Activated CD8-positive, alpha-beta memory T cell treated with anti-CD3 and anti-CD28 coated beads, Interleukin-2, amount 50 U/mL, for 24 hours (primary cell): ENCODE measurements around the gene CMIP.

Experiments
- DNase-seq: peaks from one replicate; pipeline ENCODE4 v3.0.0-alpha.2; 2020; ENCODE audit errors: extremely low read depth

Gene CMIP

GRCh38 chr16:81532491-81533174 is 88.0 kb downstream of the CMIP start:
- no peak for DNase-seq

- no peak for DNase-seq
These were observed 88.5 kb downstream of the CMIP start for GRCh38 chr16:81533175-81533507.

DNA sequence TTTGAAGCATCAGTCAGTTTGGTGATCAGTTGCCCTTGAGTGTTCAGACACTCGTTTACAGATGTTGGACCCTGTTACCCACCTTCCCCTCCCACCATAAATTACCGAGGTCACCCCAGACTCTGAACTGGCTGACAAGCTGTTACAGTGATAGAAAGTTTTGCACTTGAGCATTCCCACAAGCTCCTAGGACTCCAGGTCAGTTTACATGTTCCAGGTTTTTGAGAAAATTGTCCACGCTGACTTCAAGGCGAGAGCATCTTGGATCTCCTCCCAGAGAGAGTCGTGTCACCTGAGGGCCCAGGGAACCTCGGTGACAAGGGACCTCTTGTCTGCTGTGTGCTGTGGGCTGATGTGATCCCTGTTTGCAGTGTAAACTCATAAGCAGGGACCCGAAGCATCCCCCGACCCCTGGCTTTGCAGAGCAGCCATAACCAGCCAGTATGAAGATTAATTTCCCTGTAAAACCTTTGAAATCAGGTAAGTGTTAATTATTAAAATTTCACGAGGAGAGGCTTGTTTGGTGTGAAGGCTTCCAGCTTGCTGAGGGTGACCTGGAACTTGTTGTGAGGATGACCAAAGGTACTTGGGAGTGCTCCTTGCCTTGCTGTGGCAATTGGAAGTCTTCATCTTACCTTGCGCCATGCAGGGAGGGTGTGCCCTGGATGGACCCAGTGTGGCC is 91.2 kb downstream of the CMIP start:
- DNase-seq = no peak

DNA sequence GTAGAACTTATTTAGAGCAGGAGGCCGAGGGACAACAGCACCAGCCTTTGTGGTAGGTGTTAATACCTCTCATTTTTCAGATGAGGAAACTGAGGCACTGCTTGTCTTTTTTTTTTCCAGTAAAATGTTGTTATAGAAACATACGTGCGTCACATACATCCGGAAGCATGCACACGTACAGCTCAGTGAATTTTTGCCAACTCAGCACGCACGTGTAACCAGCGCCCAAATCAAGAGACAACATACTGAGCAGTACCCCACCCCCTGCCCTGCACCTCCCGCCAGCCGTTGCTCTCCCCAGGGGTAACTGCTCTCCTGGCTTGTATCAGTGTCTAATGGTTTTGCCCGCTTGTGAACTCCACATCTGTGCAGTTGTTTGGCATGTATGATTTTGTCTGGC is 92.0 kb downstream of the CMIP start:
- no peak for DNase-seq

GRCh38 chr16:81537721-81538561 is 93.3 kb downstream of the CMIP start:
- no peak for DNase-seq

GRCh38 chr16:81539009-81539758 is 94.6 kb downstream of the CMIP start:
- no peak for DNase-seq

DNA sequence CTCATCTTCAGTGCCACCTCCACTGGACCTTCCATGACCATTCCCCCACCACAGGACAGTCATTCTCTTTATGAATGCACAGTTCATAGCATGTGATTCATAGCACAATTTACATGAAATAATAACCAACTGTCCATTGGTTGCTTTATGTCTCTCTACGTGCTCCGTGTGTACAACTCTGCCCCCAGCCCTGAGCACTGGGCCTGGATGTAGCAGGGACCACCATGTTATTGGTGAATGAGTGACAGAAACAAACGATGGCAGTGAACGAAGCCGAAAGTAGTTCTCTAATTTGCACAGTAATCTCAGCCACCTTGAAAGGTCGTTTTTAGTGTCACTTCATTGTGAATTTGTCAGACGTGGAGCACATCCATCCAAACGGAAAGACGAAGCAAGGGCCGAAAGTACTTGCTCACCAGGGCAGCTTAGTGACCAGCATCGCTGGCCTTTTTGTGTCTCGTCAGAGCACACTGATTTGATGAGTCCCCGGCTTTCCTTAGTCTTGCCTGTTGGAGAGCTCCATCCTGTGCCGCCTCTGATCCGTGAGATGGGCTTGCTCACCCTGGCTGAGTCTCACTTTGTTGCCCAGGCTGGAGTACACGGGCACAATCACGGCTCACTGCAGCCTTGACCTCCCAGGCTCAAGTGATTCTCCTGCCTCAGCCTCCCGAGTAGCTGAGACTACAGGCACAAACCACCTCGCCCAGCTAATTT is 95.3 kb downstream of the CMIP start:
- no peak for DNase-seq

DNA sequence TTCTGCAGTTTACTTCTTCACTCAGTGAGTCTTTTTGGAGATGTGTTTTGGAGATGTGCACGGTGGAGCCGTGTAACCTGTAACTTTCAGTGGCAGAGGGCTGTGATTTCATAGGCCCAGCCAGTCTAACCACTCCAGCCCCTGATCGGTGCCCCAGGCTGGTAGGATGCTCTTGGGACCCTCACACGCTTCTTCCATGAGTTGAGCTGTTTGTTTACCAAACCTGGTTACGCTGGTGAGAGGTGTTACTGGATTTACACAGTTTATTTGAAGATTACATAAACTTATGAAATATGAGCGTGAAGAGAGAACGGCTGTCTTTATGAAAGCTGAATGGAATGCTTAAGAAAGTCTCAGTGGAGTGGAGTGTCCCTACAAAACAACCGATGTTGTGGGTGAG is 96.7 kb downstream of the CMIP start:
- no peak for DNase-seq

DNA sequence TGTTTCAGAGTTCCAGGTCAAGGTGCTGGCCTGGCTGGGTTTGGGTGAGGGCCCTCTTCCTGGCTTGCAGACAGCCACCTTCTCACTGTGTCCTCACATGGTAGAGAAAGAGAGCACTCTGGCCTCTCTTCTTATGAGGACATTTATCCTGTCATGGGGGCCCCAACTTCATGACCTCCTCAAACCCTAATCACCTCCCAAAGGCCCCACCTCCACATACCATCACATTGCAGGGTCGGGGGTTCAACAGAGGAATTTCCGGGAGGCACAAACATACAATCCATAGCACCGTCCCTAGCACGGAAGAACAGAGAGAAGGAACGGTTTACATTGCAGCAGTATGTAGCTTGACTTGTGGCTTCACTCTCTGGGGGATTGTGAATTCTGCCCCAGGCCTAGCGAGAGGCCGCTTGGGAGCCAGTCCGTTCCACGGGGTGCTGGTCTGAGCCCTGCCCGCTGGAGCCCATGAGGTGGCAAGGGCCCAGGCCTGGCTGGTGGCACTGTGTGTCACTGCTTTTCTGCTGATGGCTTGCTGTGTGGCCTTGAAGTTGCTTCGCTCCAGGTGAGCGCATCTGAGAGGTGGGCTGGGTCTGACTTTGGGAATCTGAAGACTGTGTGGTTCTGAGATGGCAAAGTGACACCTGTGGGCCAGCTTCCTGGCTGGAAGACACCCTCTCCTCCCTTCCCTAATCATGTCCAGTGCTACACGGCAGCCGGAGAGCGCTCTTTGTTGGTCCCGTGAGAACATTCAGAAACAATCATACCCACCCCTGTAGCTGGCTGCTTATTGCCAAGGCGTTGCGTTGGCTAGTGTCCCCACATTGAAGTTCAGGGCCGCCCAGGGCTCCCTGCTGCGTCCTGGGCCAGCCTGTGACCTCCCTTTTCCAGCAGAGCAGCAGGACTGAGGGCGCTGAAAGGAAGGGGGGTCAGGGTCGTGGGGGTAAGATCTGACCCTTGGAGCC is 98.3 kb downstream of the CMIP start:
- DNase-seq = no peak

GRCh38 chr16:81543571-81543970 is 99.0 kb downstream of the CMIP start:
- no peak for DNase-seq

DNA sequence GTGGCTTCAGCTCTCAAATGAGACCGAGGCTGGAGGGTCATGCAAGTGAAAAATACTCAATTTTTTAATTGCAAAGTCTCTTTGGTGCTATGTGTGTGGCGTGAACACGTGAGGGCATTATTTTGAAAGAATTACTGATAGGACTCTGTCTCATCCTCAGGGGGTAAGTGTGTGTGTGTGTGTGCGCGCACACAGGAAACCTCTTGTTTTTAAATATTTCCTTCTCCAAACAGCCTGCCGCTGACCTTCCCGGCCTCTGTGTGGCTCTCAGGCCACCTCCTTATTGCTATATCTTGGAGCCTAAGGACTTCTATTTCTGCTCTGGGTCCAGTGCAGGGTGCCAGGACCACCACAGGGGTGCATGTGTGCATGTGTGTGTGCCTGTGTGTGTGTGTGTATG is 99.7 kb downstream of the CMIP start:
- DNase-seq = no peak

DNA sequence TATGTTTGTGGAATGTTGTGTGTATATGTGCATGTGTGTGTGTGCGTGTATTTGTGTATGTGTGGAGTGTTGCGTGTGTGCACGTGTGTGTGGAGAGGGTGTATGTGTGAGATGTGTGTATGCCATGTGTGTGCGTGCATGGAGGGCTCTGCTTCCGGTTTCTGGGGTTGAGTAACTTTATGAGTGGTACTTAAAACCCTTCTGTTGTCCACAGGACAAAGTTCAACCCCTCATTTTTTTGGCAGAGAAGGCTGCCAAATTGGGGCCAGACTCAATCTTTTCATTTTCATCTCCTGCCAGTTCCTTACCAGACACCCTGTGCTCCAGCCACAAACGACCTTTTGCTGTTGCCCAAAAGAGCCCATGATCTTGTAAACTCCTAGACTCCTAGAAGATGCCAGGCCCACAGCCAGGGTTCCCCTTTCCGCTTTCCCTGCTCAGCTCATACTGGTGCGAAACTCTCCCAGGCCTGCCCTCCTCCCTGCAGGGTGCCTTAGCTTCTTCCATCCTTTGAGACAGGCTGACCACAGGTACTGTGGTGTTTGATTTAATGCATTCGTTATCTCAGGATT is 100.2 kb downstream of the CMIP start:
- no peak for DNase-seq

DNA sequence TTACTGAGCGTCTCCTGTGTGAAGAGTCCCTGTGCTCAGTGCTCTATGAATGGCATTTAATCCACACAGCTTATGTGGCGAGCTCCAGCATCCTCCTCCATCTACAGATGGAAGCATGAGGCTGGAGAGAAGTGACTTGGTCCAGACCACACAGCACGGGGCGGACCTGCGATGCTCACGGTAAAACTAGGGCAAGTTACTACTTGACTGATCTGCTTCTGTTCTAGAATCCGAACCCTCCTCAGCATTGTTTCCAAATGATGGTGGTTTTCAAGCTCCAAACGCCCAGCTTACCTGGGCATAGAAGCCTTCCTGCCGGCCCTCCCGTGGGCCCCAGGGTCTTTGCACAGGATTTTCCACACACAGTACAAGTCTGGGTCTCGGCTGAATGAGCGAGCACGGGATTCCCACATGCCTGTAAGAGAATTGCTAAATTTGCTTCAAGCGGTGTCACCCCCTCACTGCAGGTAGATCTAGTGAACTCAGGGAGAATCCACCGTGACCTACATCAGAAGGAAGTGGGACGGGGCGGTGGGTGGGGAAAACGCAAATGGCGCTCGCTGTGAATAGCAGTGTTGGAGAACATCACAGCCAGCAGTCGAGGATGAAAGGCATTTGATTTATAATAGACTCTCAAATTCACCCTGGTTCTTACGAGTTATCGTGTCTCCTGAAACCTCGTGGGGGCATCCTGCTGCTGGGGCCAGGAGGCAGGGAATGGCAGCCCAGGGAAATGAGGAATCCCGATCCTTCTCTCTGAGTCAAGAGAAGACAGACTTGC is 101.1 kb downstream of the CMIP start:
- no peak for DNase-seq

DNA sequence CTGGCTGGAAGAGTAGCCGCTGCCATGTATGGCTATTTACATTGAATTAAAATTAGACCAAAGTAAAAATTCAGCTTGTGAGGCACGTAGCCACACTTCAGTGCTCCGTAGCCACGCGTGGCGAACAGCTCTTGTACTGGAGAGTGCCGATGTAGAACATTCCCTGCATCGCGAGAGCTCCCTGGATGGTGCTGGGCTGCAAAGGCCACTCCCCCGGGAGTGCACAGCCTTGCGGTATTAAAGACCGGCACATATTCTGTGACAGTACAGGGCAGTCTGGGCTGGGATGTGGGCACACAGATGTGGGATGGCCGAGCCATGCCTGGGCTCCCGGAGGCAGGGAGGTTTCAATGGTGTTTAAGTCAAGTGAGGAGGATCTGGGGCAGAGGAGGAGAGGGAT is 102.2 kb downstream of the CMIP start:
- no peak for DNase-seq

- no peak for DNase-seq
These were observed 102.8 kb downstream of the CMIP start for GRCh38 chr16:81547194-81547938.

DNA sequence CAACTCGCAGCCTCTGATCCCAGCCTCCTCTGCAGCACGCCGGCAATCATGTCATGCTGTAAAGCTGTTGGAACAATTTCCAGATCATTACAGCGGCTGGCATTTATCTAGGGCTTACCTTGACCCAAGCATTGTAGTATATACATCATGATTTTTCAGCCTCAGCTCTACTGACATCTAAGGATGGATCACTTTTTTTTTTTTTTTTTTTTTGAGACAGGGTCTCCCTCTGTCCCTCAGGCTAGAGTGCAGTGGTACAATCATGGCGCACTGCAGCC is 103.3 kb downstream of the CMIP start:
- no peak for DNase-seq

DNA sequence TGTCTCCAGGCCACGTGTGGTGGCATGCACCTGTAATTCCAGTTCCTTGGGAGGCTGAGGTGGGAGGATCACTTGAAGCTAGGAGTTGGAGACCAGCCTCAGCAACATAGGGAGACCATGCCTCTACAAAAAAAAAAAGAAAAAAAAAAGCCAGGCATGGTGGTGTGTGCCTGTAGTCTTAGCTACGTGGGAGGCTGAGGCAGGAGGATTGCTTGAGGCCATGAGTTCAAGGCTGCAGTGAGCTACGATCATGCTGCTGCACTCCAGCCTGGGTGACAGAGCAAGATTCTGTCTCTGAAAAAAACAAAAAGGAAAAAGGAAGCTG is 103.9 kb downstream of the CMIP start:
- no peak for DNase-seq

DNA sequence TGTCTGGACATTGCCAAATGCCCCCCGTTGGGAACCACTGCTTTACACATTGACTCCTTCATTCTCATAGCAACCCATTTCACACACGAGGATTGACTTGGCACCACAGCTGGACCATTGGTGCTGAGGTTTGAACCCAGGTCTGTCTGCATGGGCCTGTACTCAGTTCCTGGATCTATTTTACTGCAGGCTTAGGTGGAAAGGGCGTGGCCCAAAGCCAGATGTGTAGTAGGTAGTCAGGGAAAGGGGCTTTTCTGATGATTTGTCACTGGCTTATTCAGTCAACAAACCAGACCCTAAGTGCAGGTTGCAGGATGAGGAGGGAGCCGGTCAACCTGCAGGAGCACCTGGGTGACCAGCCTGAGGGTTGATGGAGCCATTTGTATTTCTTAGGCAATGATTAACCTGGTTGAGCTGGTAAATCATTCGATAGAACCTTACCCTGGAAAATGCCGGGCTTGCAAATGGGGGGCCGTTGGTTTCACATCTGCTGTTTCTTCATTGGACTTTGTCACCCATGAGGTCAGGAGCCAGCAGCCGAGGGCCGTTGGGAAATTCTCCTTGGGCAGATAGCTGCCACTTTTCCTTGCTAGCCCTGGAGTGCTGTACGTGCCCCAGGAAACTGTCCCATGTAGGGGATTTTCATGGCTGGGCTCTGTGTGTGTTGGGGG is 104.4 kb downstream of the CMIP start:
- DNase-seq = no peak
